Measurements from ENCODE around the gene ROR1. TPM values are rescaled to one million over a fixed set of nuclear protein-coding genes. Genes with fewer than 3 reads are reported as not detected.

ROR1 gene
- total and polyA plus RNA-seq, 4 donors: 4.0 to 30.9 (median 11.4) TPM

GRCh38 chr1:63739452-63739851, 34.4 kb upstream of the ROR1 start:
- Histone ChIP-seq H3K36me3 (ENCODE audit: control insufficient read depth in 1 of 2, insufficient read depth in 2 of 2, low read length in 1 of 2) (no peaks in the 10 kb centered on the region), H3K27me3 (ENCODE audit: control insufficient read depth in 1 of 2, insufficient read depth in 2 of 2, low read length in 1 of 2) (no peaks in the 10 kb centered on the region), H3K4me1 (ENCODE audit: control insufficient read depth in 1 of 2, insufficient read depth in 2 of 2, low read length in 2 of 2) (no peaks in the 10 kb centered on the region), H3K27ac (ENCODE audit: low read depth in 1 of 2, low read length in 2 of 2) (no peak overlapping the region), H3K9me3 (ENCODE audit: control insufficient read depth, low read length) (no peaks in the 10 kb centered on the region), H3K4me3 (ENCODE audit: low read length in 2 of 2) (no peak overlapping the region)
- ATAC-seq (ENCODE audit: low FRiP score) (no peak), DNase-seq (no peak)
- 86 to 93% methylated on average over 2 of the region's 2 CpGs for WGBS, 2 donors
- intact Hi-C loops (cut with DNase I): no loop called here

- no peak for ATAC-seq (ENCODE audit: low FRiP score)
- 97 to 100% methylated on average over 2 of the region's 2 CpGs for WGBS, 2 donors
- H3K27me3 ChIP-seq (ENCODE audit: control insufficient read depth in 1 of 2, insufficient read depth in 2 of 2, low read length in 1 of 2): no peaks in the 10 kb centered on the region
- H3K36me3 ChIP-seq (ENCODE audit: control insufficient read depth in 1 of 2, insufficient read depth in 2 of 2, low read length in 1 of 2): no peaks in the 10 kb centered on the region
- no peak overlapping the region for H3K4me3 ChIP-seq (ENCODE audit: low read length in 2 of 2)
- H3K9me3 ChIP-seq (ENCODE audit: control insufficient read depth, low read length): no peaks in the 10 kb centered on the region
- DNase-seq: no peak
- no peak overlapping the region for H3K27ac ChIP-seq (ENCODE audit: low read depth in 1 of 2, low read length in 2 of 2)
- intact Hi-C loops (cut with DNase I): no loop called here
- H3K4me1 ChIP-seq (ENCODE audit: control insufficient read depth in 1 of 2, insufficient read depth in 2 of 2, low read length in 2 of 2): no peaks in the 10 kb centered on the region
These were observed 33.4 kb upstream of the ROR1 start for GRCh38 chr1:63740432-63740831.

GRCh38 chr1:63742526-63742925, 31.3 kb upstream of the ROR1 start:
- intact Hi-C loops (cut with DNase I): no loop called here
- no peaks in the 10 kb centered on the region for H3K9me3 ChIP-seq (ENCODE audit: control insufficient read depth, low read length)
- peaks cover 0 to 3% of the 10 kb centered on the region in 2 donors for H3K4me1 ChIP-seq (ENCODE audit: control insufficient read depth in 1 of 2, insufficient read depth in 2 of 2, low read length in 2 of 2)
- H3K36me3 ChIP-seq (ENCODE audit: control insufficient read depth in 1 of 2, insufficient read depth in 2 of 2, low read length in 1 of 2): no peaks in the 10 kb centered on the region
- H3K27me3 ChIP-seq (ENCODE audit: control insufficient read depth in 1 of 2, insufficient read depth in 2 of 2, low read length in 1 of 2): no peaks in the 10 kb centered on the region
- no peak for ATAC-seq (ENCODE audit: low FRiP score)
- DNase-seq: no peak
- H3K4me3 ChIP-seq (ENCODE audit: low read length in 2 of 2): no peak overlapping the region
- H3K27ac ChIP-seq (ENCODE audit: low read depth in 1 of 2, low read length in 2 of 2): no peak overlapping the region

- ATAC-seq (ENCODE audit: low FRiP score) (no peak), DNase-seq (no peak)
- H3K4me3 ChIP-seq (ENCODE audit: low read length in 2 of 2): no peak overlapping the region
- no peaks in the 10 kb centered on the region for H3K9me3 ChIP-seq (ENCODE audit: control insufficient read depth, low read length)
- intact Hi-C loops (cut with DNase I): no loop called here
- peaks cover 0 to 5% of the 10 kb centered on the region in 2 donors for H3K4me1 ChIP-seq (ENCODE audit: control insufficient read depth in 1 of 2, insufficient read depth in 2 of 2, low read length in 2 of 2)
- H3K36me3 ChIP-seq (ENCODE audit: control insufficient read depth in 1 of 2, insufficient read depth in 2 of 2, low read length in 1 of 2): no peaks in the 10 kb centered on the region
- no peaks in the 10 kb centered on the region for H3K27me3 ChIP-seq (ENCODE audit: control insufficient read depth in 1 of 2, insufficient read depth in 2 of 2, low read length in 1 of 2)
- H3K27ac ChIP-seq (ENCODE audit: low read depth in 1 of 2, low read length in 2 of 2): no peak overlapping the region
These were observed 30.0 kb upstream of the ROR1 start for GRCh38 chr1:63743781-63744180.

DNA sequence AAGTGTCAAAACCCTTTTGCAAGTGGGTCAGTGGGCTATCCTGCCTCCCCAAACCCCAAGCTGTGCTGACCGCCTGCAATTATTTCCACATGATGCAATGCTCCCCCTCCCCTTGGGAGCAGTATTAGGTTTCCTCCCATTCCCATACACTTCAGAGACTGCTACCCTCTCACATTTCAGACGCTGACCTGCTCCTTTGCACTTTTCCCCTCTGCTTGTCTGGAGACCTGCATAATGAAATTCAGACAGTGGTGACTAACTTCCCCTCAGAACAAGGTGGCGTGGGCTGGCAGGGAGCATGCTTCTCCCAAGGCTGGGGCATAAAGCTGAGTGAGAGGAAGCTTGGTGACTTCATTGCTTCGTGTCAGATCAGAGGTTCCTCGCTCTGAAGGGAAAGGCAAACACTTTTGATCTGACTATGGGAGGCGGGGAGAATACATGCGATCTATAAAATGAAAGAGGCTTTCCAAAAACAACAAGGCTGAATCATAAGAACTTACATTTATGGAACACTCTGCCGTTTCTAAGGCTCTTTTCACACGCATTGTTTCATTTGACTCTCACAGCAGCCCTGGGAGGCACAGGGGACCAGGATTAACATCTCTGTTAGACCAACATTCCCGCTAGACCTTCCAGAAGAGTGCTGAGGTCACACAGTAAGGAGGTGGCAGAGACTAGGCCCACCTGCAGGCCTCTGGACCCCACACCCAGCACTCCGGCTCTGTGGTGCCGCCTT, 27.5 kb upstream of the ROR1 start:
- H3K27me3 ChIP-seq (ENCODE audit: control insufficient read depth in 1 of 2, insufficient read depth in 2 of 2, low read length in 1 of 2): no peaks in the 10 kb centered on the region
- no peak overlapping the region for H3K27ac ChIP-seq (ENCODE audit: low read depth in 1 of 2, low read length in 2 of 2)
- 48 to 56% methylated on average over 12 of the region's 12 CpGs for WGBS, 2 donors
- H3K4me1 ChIP-seq (ENCODE audit: control insufficient read depth in 1 of 2, insufficient read depth in 2 of 2, low read length in 2 of 2): peaks cover 0 to 5% of the 10 kb centered on the region in 2 donors
- intact Hi-C loops (cut with DNase I): no loop called here
- ATAC-seq (ENCODE audit: low FRiP score) (peak; percentile 31), DNase-seq (peak in 1 of 2 donors; percentile 66)
- no peaks in the 10 kb centered on the region for H3K36me3 ChIP-seq (ENCODE audit: control insufficient read depth in 1 of 2, insufficient read depth in 2 of 2, low read length in 1 of 2)
- no peaks in the 10 kb centered on the region for H3K9me3 ChIP-seq (ENCODE audit: control insufficient read depth, low read length)
- no peak overlapping the region for H3K4me3 ChIP-seq (ENCODE audit: low read length in 2 of 2)

- H3K4me3 ChIP-seq (ENCODE audit: low read length in 2 of 2): no peak overlapping the region
- no peak overlapping the region for H3K27ac ChIP-seq (ENCODE audit: low read depth in 1 of 2, low read length in 2 of 2)
- H3K27me3 ChIP-seq (ENCODE audit: control insufficient read depth in 1 of 2, insufficient read depth in 2 of 2, low read length in 1 of 2): no peaks in the 10 kb centered on the region
- WGBS, 2 donors: 20 to 33% methylated on average over 6 of the region's 6 CpGs
- DNase-seq: peak in 1 of 2 donors; percentile 40
- intact Hi-C loops (cut with DNase I): no loop called here
- ATAC-seq (ENCODE audit: low FRiP score): peak; percentile 30
- H3K36me3 ChIP-seq (ENCODE audit: control insufficient read depth in 1 of 2, insufficient read depth in 2 of 2, low read length in 1 of 2): no peaks in the 10 kb centered on the region
- H3K9me3 ChIP-seq (ENCODE audit: control insufficient read depth, low read length): no peaks in the 10 kb centered on the region
- peaks cover 0 to 5% of the 10 kb centered on the region in 2 donors for H3K4me1 ChIP-seq (ENCODE audit: control insufficient read depth in 1 of 2, insufficient read depth in 2 of 2, low read length in 2 of 2)
These were observed 26.4 kb upstream of the ROR1 start for GRCh38 chr1:63747445-63747844.

DNA sequence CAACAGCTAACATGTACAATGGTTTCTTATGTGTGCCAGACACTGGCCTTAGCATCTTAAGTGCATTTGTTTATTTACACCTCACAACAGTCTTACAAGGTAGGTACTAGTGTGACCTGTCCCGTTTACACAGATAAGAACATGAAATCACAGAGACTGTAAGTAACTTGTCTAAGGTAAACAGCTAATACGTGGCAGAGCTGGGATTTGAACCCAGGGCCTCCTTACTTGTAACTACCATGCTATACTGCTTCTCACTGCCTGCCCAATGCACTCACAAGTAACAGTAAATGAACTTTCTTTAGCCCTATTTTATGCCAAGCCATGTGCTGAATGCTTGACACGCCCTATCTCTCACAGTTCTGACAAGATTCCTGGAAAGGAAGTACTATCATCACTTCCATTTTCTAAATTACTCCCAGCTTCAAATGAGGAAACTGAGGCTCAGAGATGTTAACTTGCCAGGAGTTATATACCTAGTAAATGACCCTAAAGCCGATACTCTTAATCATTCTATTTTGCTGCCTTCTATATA, 25.7 kb upstream of the ROR1 start:
- intact Hi-C loops (cut with DNase I): no loop called here
- WGBS, 2 donors: 79 to 85% methylated on average over 4 of the region's 4 CpGs

DNA sequence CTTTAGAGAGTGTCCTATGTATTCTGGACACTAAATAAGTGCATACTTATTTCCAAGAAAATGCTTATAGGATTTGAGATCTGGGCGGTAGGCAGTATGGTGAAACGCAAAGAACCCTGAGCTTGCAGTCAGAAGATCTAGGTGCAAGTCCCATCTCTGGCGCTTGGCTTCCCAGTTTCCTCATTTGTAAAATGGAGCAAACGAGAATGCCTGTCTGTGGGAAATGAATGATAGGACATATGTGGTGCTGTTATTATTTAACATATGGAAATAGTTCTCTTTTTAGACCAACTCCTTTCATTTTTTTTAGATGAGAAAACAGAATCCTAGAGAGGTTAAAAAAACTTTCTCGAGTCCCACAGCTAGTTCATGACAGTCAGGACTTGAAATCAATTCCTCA, 25.2 kb upstream of the ROR1 start:
- Histone ChIP-seq H3K27me3 (ENCODE audit: control insufficient read depth in 1 of 2, insufficient read depth in 2 of 2, low read length in 1 of 2) (no peaks in the 10 kb centered on the region), H3K36me3 (ENCODE audit: control insufficient read depth in 1 of 2, insufficient read depth in 2 of 2, low read length in 1 of 2) (no peaks in the 10 kb centered on the region), H3K9me3 (ENCODE audit: control insufficient read depth, low read length) (no peaks in the 10 kb centered on the region), H3K27ac (ENCODE audit: low read depth in 1 of 2, low read length in 2 of 2) (no peak overlapping the region), H3K4me1 (ENCODE audit: control insufficient read depth in 1 of 2, insufficient read depth in 2 of 2, low read length in 2 of 2) (peaks cover 0 to 5% of the 10 kb centered on the region in 2 donors), H3K4me3 (ENCODE audit: low read length in 2 of 2) (no peak overlapping the region)
- DNase-seq (no peak), ATAC-seq (ENCODE audit: low FRiP score) (no peak)
- 94 to 96% methylated on average over 5 of the region's 5 CpGs for WGBS, 2 donors
- intact Hi-C loops (cut with DNase I): no loop called here

More for the DNA sequence above, 25.7 kb upstream of the ROR1 start:
- DNase-seq (no peak), ATAC-seq (ENCODE audit: low FRiP score) (no peak)
- Histone ChIP-seq H3K27me3 (ENCODE audit: control insufficient read depth in 1 of 2, insufficient read depth in 2 of 2, low read length in 1 of 2) (no peaks in the 10 kb centered on the region), H3K27ac (ENCODE audit: low read depth in 1 of 2, low read length in 2 of 2) (no peak overlapping the region), H3K4me3 (ENCODE audit: low read length in 2 of 2) (no peak overlapping the region), H3K9me3 (ENCODE audit: control insufficient read depth, low read length) (no peaks in the 10 kb centered on the region), H3K36me3 (ENCODE audit: control insufficient read depth in 1 of 2, insufficient read depth in 2 of 2, low read length in 1 of 2) (no peaks in the 10 kb centered on the region), H3K4me1 (ENCODE audit: control insufficient read depth in 1 of 2, insufficient read depth in 2 of 2, low read length in 2 of 2) (peaks cover 0 to 5% of the 10 kb centered on the region in 2 donors)

DNA sequence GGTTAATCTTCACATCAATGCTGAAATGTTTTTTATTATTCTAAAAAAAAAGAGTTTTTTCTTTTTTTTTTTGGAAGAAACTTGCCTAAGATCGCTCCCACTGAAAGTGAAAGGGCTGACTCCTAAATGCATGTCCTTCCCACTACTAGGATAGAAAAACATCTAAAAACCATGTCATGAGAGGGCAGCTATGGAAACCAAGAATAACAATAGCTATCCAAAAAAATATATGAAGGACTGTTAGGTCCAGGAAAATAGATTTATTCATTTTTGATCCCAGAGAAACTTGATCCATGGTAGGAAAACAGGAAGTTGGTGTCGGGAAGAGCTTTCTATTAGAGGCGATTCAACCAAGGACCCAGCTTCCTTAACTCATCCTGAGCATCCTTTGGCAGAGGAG, 23.1 kb upstream of the ROR1 start:
- Histone ChIP-seq H3K27ac (ENCODE audit: low read depth in 1 of 2, low read length in 2 of 2) (no peak overlapping the region), H3K36me3 (ENCODE audit: control insufficient read depth in 1 of 2, insufficient read depth in 2 of 2, low read length in 1 of 2) (no peaks in the 10 kb centered on the region), H3K4me1 (ENCODE audit: control insufficient read depth in 1 of 2, insufficient read depth in 2 of 2, low read length in 2 of 2) (peaks cover 0 to 5% of the 10 kb centered on the region in 2 donors), H3K9me3 (ENCODE audit: control insufficient read depth, low read length) (no peaks in the 10 kb centered on the region), H3K27me3 (ENCODE audit: control insufficient read depth in 1 of 2, insufficient read depth in 2 of 2, low read length in 1 of 2) (no peaks in the 10 kb centered on the region), H3K4me3 (ENCODE audit: low read length in 2 of 2) (peak overlapping the region in 1 of 2 donors; percentile 17)
- intact Hi-C loops (cut with DNase I): no loop called here
- no peak for ATAC-seq (ENCODE audit: low FRiP score)
- 14 to 22% methylated on average over 3 of the region's 3 CpGs for WGBS, 2 donors
- DNase-seq: no peak
